Gastroesophageal sphincter (tissue), 4 donors: ENCODE measurements around the gene VWC2. TPM values are rescaled to one million over a fixed set of nuclear protein-coding genes. Genes with fewer than 3 reads are reported as not detected.

Source experiments
- ATAC-seq: fragments of 150-250 bp; one replicate; pipeline ENCODE4 v1.9.1; 2016; ENCODE audit warnings: mild to moderate bottlenecking, moderate library complexity
- H3K27ac ChIP-seq, 4 donors: fragments of 200-600 bp; sonication (generic) in 3 of 4; 1 replicate in 3 of 4; 2 replicates in 1 of 4; pipeline ENCODE4 v1.5.1; 2016 to 2019
- H3K27me3 ChIP-seq: fragments of 200-600 bp; sonication (generic); one replicate; pipeline ENCODE4 v1.5.1; 2019
- H3K36me3 ChIP-seq, 2 donors: fragments of 200-600 bp; sonication (generic); one replicate each; pipeline ENCODE4 v1.5.1; 2019; ENCODE audit warnings: control low read depth in 1 of 2
- H3K4me1 ChIP-seq, 3 donors: fragments of 200-600 bp; sonication (generic); 1 replicate in 2 of 3; 2 replicates in 1 of 3; pipeline ENCODE4 v1.5.1; 2016 to 2019; ENCODE audit warnings: control low read depth in 2 of 3
- H3K4me3 ChIP-seq, 2 donors: fragments of 200-600 bp; sonication (generic); one replicate each; pipeline ENCODE4 v1.5.1; 2019; ENCODE audit warnings: mild to moderate bottlenecking in 1 of 2, moderate library complexity in 1 of 2
- H3K9me3 ChIP-seq, 3 donors: fragments of 200-600 bp; sonication (generic); one replicate each; pipeline ENCODE4 v1.5.1; 2017 to 2019; ENCODE audit warnings: control low read depth in 2 of 3
- EP300 ChIP-seq: sonication (generic); formaldehyde crosslinking; IDR thresholded peaks from one replicate; pipeline ENCODE4 v1.6.1; 2017; ENCODE audit warnings: antibody characterized with exemption, mild to moderate bottlenecking
- POLR2A ChIP-seq, 2 donors: fragments of 450-650 bp; IDR thresholded peaks; one replicate each; pipeline ENCODE4 v1.6.1; 2017; ENCODE audit warnings: antibody characterized with exemption in 2 of 2, mild to moderate bottlenecking in 2 of 2, moderate library complexity in 1 of 2
- POLR2AphosphoS5 ChIP-seq: sonication (generic); formaldehyde crosslinking; IDR thresholded peaks from one replicate; pipeline ENCODE4 v1.6.1; 2017; ENCODE audit warnings: antibody characterized with exemption
- WGBS, 2 donors: methylation state at CpG; one replicate each; pipeline ENCODE4 v1.1.5; 2018; ENCODE audit warnings: low coverage in 1 of 2; 5-methylcytosine and 5-hydroxymethylcytosine counted together
- total RNA-seq, 4 donors: library from RNA; depleted of rRNA; stranded (reverse); fragments of >200 nt; gene quantifications; one replicate each; pipeline ENCODE4 v1.1.0, GENCODE V29; 2016
- TF ChIP-seq, protein P1 (sequence below), 4 experiments: fragments of 200-600 bp in 2 of 4; fragments of 450-650 bp in 2 of 4; sonication (generic) in 1 of 4; IDR thresholded peaks; one replicate each; pipeline ENCODE4 v1.5.1; 2017 to 2019; ENCODE audit warnings: antibody characterized with exemption in 4 of 4, mild to moderate bottlenecking in 2 of 4, moderate library complexity in 2 of 4

Gene VWC2
- total RNA-seq, 4 donors from 2014 or later: 0.08 to 0.13 TPM; not detected in 2

DNA sequence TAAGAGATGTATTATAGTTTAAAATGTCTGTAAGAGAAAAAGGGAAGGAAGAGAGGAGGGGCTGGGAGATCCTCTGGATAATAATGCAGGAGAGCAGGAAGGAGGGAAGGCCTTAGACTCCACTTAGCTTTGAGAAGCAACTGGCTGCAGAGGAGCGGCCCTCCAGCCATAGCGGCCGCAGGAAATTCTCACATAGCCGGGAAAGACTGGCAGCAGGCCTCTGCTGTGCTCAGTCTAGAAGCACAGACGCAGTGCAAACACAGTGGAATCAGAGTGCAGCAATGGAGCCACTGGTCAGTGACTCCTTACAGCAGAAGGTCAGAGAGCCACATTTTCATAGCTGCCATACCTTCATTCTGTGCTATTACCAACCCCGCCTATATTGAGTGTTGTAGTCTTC, 153.3 kb downstream of the VWC2 start:
- Histone ChIP-seq H3K4me1 (no peaks in the 10 kb centered on the region), H3K9me3 (peaks cover 0 to 3% (median 0%) of the 10 kb centered on the region in 3 donors), H3K4me3 (no peak overlapping the region), H3K27ac (no peak overlapping the region), H3K27me3 (no peaks in the 10 kb centered on the region), H3K36me3 (no peaks in the 10 kb centered on the region)
- TF ChIP-seq, protein P1, sequence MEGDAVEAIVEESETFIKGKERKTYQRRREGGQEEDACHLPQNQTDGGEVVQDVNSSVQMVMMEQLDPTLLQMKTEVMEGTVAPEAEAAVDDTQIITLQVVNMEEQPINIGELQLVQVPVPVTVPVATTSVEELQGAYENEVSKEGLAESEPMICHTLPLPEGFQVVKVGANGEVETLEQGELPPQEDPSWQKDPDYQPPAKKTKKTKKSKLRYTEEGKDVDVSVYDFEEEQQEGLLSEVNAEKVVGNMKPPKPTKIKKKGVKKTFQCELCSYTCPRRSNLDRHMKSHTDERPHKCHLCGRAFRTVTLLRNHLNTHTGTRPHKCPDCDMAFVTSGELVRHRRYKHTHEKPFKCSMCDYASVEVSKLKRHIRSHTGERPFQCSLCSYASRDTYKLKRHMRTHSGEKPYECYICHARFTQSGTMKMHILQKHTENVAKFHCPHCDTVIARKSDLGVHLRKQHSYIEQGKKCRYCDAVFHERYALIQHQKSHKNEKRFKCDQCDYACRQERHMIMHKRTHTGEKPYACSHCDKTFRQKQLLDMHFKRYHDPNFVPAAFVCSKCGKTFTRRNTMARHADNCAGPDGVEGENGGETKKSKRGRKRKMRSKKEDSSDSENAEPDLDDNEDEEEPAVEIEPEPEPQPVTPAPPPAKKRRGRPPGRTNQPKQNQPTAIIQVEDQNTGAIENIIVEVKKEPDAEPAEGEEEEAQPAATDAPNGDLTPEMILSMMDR (IDR thresholded peaks at IDR 0.05): no peak
- TF ChIP-seq EP300: no peak
- TF ChIP-seq POLR2AphosphoS5: no peak
- no peak for TF ChIP-seq POLR2A (IDR thresholded peaks at IDR 0.05)
- no peak for ATAC-seq
- 69 to 86% methylated on average over 3 to 6 of the region's 6 CpGs for WGBS, 2 donors

DNA sequence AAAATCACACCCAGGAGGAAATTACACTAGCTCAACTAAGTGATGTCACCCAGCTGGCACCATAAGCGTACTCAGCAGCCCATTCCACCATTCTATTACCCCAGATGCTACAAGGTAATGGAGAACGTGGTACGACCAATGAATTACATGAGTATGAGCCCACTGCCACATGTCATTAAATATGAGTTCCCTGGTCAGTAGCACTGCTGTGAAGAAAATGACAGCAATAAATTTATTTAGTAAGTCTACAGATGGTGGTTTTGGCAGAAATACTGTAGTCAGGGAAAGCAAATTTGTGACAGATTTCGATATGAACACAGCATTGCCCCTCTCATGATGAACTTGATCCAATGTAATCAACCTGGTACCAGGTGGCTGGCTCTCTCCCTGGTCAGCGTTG, 154.2 kb downstream of the VWC2 start:
- Histone ChIP-seq H3K27ac (no peak overlapping the region), H3K4me3 (no peak overlapping the region), H3K4me1 (no peaks in the 10 kb centered on the region), H3K36me3 (no peaks in the 10 kb centered on the region), H3K9me3 (peaks cover 0 to 12% (median 0%) of the 10 kb centered on the region in 3 donors), H3K27me3 (no peaks in the 10 kb centered on the region)
- ATAC-seq: no peak
- 77% methylated on average over 5 of the region's 5 CpGs; no CpG with 5 or more reads in 1 of the 2 donors for WGBS, 2 donors
- TF ChIP-seq POLR2A (IDR thresholded peaks at IDR 0.05) (no peak), POLR2AphosphoS5 (no peak), EP300 (no peak)
- TF ChIP-seq, protein P1 (IDR thresholded peaks at IDR 0.05): no peak

DNA sequence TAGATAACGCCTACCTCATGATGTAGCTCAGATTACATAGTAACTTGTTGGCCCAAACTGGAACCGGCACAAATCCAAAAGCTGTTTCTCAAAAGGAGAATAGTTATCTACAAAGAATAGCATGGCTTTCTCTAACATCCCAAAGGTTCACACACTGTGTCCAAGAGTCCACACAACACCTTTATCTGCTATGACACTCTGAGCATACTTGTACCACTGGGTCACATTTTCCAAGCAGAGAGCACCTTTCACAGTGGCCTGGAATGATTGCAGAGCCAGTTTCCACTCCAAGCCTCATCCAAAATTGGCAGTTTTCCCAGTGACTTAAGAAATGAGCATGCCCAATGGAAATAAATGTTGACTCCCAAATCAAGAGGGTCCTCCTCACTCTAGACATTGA, 155.3 kb downstream of the VWC2 start:
- Histone ChIP-seq H3K36me3 (no peaks in the 10 kb centered on the region), H3K9me3 (peaks cover 0 to 14% (median 0%) of the 10 kb centered on the region in 3 donors), H3K4me1 (no peaks in the 10 kb centered on the region), H3K27me3 (no peaks in the 10 kb centered on the region), H3K27ac (no peak overlapping the region), H3K4me3 (no peak overlapping the region)
- no peak for ATAC-seq
- TF ChIP-seq, protein P1 (IDR thresholded peaks at IDR 0.05): no peak
- TF ChIP-seq POLR2A (IDR thresholded peaks at IDR 0.05) (no peak), POLR2AphosphoS5 (no peak), EP300 (no peak)
- 58 to 83% methylated on average over 1 to 2 of the region's 2 CpGs for WGBS, 2 donors

DNA sequence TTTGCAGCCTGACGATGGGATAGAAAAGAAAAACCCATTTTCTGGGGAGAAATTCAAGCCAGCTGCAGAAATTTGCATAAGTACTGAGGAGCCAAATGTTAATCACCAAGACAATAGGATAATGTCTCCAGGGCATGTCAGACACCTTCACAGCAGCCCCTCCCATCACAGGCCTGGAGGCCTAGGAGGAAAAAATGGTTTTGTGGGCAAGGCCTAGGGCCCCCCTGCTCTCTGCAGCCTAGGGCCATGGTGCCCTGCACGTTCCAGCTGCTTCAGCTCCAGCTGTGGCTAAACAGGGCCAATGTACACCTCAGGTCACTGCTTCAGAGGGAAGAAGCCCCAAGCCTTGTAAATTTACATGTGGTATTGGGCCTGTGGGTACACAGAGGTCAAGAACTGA, 158.2 kb downstream of the VWC2 start:
- TF ChIP-seq EP300: no peak
- TF ChIP-seq, protein P1 (IDR thresholded peaks at IDR 0.05): no peak
- no peak for TF ChIP-seq POLR2AphosphoS5
- no peak for TF ChIP-seq POLR2A (IDR thresholded peaks at IDR 0.05)
- ATAC-seq: no peak
- Histone ChIP-seq H3K4me3 (no peak overlapping the region), H3K4me1 (no peaks in the 10 kb centered on the region), H3K27me3 (no peaks in the 10 kb centered on the region), H3K36me3 (no peaks in the 10 kb centered on the region), H3K27ac (no peak overlapping the region), H3K9me3 (peaks cover 0 to 14% (median 0%) of the 10 kb centered on the region in 3 donors)
- 24 to 100% methylated on average over 1 to 2 of the region's 2 CpGs for WGBS, 2 donors

DNA sequence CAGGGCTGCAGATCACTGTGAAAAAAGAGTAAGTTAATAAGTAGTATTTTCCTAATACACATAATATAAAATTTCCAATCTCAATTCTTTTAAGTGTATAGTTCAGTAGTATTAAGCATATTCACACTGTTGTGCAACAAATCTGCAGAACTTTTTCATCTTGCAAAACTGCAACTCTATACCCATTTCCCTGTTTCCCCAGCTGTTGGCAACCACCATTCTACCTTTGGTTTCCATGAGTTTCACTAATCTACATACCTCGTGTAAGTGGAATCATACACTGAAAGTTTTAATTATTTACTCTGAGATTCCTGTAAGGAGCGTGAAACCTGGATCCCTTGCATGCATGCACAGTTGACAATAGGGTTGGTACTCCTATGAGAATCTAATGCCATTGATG, 164.2 kb downstream of the VWC2 start:
- no peaks in the 10 kb centered on the region for H3K27me3 ChIP-seq
- no peak for ATAC-seq
- peaks cover 0 to 2% (median 0%) of the 10 kb centered on the region in 3 donors for H3K9me3 ChIP-seq
- H3K4me1 ChIP-seq: no peaks in the 10 kb centered on the region
- WGBS, 2 donors: 68 to 90% methylated on average over 2 of the region's 2 CpGs
- H3K36me3 ChIP-seq: no peaks in the 10 kb centered on the region
- TF ChIP-seq, protein P1 (IDR thresholded peaks at IDR 0.05): no peak
- TF ChIP-seq POLR2AphosphoS5: no peak
- TF ChIP-seq EP300: no peak
- no peak for TF ChIP-seq POLR2A (IDR thresholded peaks at IDR 0.05)
- no peak overlapping the region for H3K27ac ChIP-seq
- no peak overlapping the region for H3K4me3 ChIP-seq
